ENCODE results near the gene RBPJL. TPM values are rescaled to one million over a fixed set of nuclear protein-coding genes. Genes with fewer than 3 reads are reported as not detected.

Gene RBPJL
- total and polyA plus RNA-seq, 2 of the 13 experiments (the other 11 are each of a cell fraction or from before 2014, with no cell fraction given) = not detected

DNA sequence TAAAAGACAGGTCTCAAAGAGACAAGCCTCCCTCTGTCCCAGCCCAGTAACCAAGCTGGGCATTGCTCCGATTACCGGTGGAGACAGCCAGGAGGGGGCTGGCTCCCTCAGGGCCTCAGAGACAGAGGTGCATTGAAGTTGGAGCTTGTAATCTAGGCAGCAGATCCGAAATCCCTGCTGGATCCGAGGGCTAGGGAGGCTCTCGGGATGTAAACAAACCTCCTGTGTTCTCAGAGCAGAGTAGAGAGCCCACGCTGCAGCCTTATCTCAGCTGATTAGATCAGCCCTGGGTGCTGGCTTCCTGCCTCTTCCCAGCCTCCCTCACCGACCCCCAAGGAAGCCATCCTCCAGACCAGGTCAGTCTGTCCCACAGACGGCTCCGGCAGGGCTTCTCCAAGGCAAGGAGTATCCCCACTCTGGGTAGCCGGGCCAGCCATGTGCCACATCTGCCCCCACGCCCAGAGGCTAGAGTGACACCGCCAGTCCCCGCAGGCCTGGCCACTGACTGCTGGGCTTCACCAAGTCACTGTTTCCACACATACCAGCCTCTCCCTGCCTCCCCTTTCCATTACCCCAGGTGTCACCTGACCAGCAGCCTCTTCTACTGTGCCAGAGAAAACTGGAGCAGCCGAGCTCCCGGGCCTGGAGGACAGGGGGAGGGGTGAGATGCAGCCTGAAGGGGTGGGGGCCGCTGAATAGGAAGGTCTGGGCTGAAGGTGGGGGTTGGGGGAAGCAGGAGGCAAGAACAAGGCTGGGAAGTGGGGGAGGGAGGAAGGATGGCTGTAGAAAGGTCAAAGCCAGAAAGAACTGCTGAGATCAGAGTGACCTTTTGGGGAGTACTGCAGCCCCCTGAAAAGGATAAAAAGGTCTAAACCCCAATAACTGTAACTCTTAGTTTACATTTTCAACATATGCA is 35.6 kb downstream of the RBPJL start (continued):
- peak; percentile 20; the same call in 1 of the 2 replicates for TF ChIP-seq RBAK (CRISPR knock-in tag; IDR thresholded peaks at IDR 0.05)
- peak; percentile 69 for TF ChIP-seq ISL2 (CRISPR knock-in tag; IDR thresholded peaks at IDR 0.05)
- TF ChIP-seq ZNF792 (CRISPR knock-in tag; IDR thresholded peaks at IDR 0.05) = peak; percentile 49; the same call in 1 of the 2 replicates
- no peak for TF ChIP-seq NR1H2 (CRISPR knock-in tag; IDR thresholded peaks at IDR 0.05; ENCODE audit: borderline replicate concordance, low read depth)
- 0 out of 2 replicates have a peak, but pooled peaks have one; percentile 10 for TF ChIP-seq CREM (IDR thresholded peaks at IDR 0.05)
- no peak for TF ChIP-seq CREM (CRISPR knock-in tag; IDR thresholded peaks at IDR 0.05)
- TF ChIP-seq PHF5A (CRISPR knock-in tag; IDR thresholded peaks at IDR 0.05; ENCODE audit: low read depth, unreplicated experiment) = no peak
- peak; percentile 55; the same call in 1 of the 2 replicates for TF ChIP-seq ZNF564 (CRISPR knock-in tag; IDR thresholded peaks at IDR 0.05)
- TF ChIP-seq, protein P1, sequence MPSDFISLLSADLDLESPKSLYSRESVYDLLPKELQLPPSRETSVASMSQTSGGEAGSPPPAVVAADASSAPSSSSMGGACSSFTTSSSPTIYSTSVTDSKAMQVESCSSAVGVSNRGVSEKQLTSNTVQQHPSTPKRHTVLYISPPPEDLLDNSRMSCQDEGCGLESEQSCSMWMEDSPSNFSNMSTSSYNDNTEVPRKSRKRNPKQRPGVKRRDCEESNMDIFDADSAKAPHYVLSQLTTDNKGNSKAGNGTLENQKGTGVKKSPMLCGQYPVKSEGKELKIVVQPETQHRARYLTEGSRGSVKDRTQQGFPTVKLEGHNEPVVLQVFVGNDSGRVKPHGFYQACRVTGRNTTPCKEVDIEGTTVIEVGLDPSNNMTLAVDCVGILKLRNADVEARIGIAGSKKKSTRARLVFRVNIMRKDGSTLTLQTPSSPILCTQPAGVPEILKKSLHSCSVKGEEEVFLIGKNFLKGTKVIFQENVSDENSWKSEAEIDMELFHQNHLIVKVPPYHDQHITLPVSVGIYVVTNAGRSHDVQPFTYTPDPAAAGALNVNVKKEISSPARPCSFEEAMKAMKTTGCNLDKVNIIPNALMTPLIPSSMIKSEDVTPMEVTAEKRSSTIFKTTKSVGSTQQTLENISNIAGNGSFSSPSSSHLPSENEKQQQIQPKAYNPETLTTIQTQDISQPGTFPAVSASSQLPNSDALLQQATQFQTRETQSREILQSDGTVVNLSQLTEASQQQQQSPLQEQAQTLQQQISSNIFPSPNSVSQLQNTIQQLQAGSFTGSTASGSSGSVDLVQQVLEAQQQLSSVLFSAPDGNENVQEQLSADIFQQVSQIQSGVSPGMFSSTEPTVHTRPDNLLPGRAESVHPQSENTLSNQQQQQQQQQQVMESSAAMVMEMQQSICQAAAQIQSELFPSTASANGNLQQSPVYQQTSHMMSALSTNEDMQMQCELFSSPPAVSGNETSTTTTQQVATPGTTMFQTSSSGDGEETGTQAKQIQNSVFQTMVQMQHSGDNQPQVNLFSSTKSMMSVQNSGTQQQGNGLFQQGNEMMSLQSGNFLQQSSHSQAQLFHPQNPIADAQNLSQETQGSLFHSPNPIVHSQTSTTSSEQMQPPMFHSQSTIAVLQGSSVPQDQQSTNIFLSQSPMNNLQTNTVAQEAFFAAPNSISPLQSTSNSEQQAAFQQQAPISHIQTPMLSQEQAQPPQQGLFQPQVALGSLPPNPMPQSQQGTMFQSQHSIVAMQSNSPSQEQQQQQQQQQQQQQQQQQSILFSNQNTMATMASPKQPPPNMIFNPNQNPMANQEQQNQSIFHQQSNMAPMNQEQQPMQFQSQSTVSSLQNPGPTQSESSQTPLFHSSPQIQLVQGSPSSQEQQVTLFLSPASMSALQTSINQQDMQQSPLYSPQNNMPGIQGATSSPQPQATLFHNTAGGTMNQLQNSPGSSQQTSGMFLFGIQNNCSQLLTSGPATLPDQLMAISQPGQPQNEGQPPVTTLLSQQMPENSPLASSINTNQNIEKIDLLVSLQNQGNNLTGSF (CRISPR knock-in tag; IDR thresholded peaks at IDR 0.05) = no peak
- TF ChIP-seq ZNF567 (CRISPR knock-in tag; IDR thresholded peaks at IDR 0.05; ENCODE audit: borderline replicate concordance) = peak; percentile 50; the same call in 1 of the 2 replicates
- TF ChIP-seq, protein P2, sequence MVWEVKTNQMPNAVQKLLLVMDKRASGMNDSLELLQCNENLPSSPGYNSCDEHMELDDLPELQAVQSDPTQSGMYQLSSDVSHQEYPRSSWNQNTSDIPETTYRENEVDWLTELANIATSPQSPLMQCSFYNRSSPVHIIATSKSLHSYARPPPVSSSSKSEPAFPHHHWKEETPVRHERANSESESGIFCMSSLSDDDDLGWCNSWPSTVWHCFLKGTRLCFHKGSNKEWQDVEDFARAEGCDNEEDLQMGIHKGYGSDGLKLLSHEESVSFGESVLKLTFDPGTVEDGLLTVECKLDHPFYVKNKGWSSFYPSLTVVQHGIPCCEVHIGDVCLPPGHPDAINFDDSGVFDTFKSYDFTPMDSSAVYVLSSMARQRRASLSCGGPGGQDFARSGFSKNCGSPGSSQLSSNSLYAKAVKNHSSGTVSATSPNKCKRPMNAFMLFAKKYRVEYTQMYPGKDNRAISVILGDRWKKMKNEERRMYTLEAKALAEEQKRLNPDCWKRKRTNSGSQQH (CRISPR knock-in tag; IDR thresholded peaks at IDR 0.05; ENCODE audit: low read depth) = no peak; the same call in 1 of the 2 replicates
- no peak for TF ChIP-seq HES4 (CRISPR knock-in tag; IDR thresholded peaks at IDR 0.05; ENCODE audit: borderline replicate concordance)
- no peak for TF ChIP-seq ZFAT (CRISPR knock-in tag; conservative IDR thresholded peaks at IDR 0.05)
- TF ChIP-seq ZNF616 (CRISPR knock-in tag; IDR thresholded peaks at IDR 0.05; ENCODE audit: low read depth) = peak; percentile 63; the same call in 1 of the 2 replicates
- TF ChIP-seq GATAD1 (CRISPR knock-in tag; IDR thresholded peaks at IDR 0.05) = no peak
- no peak for TF ChIP-seq JUND (CRISPR knock-in tag; IDR thresholded peaks at IDR 0.05)
- TF ChIP-seq ZEB1 (IDR thresholded peaks at IDR 0.05; ENCODE audit: insufficient replicate concordance, low read depth) = peak; percentile 66
- TF ChIP-seq ZBTB38 (CRISPR knock-in tag; IDR thresholded peaks at IDR 0.05) = peak; percentile 57; the same call in 1 of the 2 replicates
- TF ChIP-seq RELA (CRISPR knock-in tag; IDR thresholded peaks at IDR 0.05) = no peak
- TF ChIP-seq, protein P3, sequence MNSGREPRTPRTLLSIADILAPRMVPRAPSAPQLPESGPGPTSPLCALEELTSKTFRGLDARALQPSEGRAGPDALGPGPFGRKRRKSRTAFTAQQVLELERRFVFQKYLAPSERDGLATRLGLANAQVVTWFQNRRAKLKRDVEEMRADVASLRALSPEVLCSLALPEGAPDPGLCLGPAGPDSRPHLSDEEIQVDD (CRISPR knock-in tag; IDR thresholded peaks at IDR 0.05; ENCODE audit: borderline replicate concordance) = peak; percentile 84
- 0 out of 2 replicates have a peak, but pooled peaks have one; percentile 7 for TF ChIP-seq NFYC (CRISPR knock-in tag; IDR thresholded peaks at IDR 0.05)
- no peak for TF ChIP-seq ZNF20 (CRISPR knock-in tag; IDR thresholded peaks at IDR 0.05)
- TF ChIP-seq ZNF713 (CRISPR knock-in tag; IDR thresholded peaks at IDR 0.05) = no peak
- TF ChIP-seq MIER2 (CRISPR knock-in tag; IDR thresholded peaks at IDR 0.05) = no peak

All from HepG2 (cell line).